Keratinocyte (primary cell): ENCODE results near the gene S1PR3. TPM values are rescaled to one million over a fixed set of nuclear protein-coding genes. Genes with fewer than 3 reads are reported as not detected.

Experiments used
- DNase-seq: peaks from one replicate; pipeline ENCODE4 v3.0.0-alpha.2; 2011; ENCODE audit warnings: low read depth, missing footprints, low spot score
- FAIRE-seq: peaks from 2 replicates; lab custom pipeline; 2011; peaks lifted over from hg19 to GRCh38; lab: Jason Lieb, UNC
- H2AFZ ChIP-seq: 2 replicates; pipeline ENCODE4 v1.6.0; 2012; ENCODE audit warnings: low read length, control low read depth, inconsistent platforms; ENCODE audit not compliant: control insufficient read depth
- H3K27ac ChIP-seq: 2 replicates; pipeline ENCODE4 v1.5.1; 2011; ENCODE audit warnings: low read length; ENCODE audit not compliant: control insufficient read depth, insufficient read depth
- H3K27me3 ChIP-seq: 3 replicates; pipeline ENCODE4 v1.6.0; 2011; ENCODE audit warnings: low read length; ENCODE audit not compliant: control insufficient read depth, insufficient read depth; ENCODE audit errors: extremely low read depth
- H3K36me3 ChIP-seq, 2 experiments: 2 replicates in 1 of 2; 3 replicates in 1 of 2; pipeline ENCODE4 v1.5.1; 2011; ENCODE audit warnings: low read length in 2 of 2, mild to moderate bottlenecking in 1 of 2; ENCODE audit not compliant: control insufficient read depth in 2 of 2, insufficient read depth in 2 of 2; ENCODE audit errors: extremely low read depth in 1 of 2
- H3K4me1 ChIP-seq: 3 replicates; pipeline ENCODE4 v1.5.1; 2011; ENCODE audit warnings: low read length; ENCODE audit not compliant: control insufficient read depth, insufficient read depth; ENCODE audit errors: extremely low read depth
- H3K4me2 ChIP-seq: 3 replicates; pipeline ENCODE4 v1.6.0; 2011; ENCODE audit warnings: low read depth, low read length; ENCODE audit not compliant: control insufficient read depth, insufficient read depth; ENCODE audit errors: extremely low read depth
- H3K4me3 ChIP-seq, 3 experiments: fragments of 200-600 bp in 1 of 3; sonication (generic) in 1 of 3; 2 replicates in 2 of 3; 3 replicates in 1 of 3; pipeline ENCODE4 v1.5.1; 2011 to 2016; ENCODE audit warnings: low read length in 3 of 3, mild to moderate bottlenecking in 3 of 3, control low read depth in 2 of 3, inconsistent platforms in 1 of 3, low read depth in 1 of 3, mixed read lengths in 1 of 3, mixed run types in 1 of 3, moderate library complexity in 1 of 3; ENCODE audit not compliant: control insufficient read depth in 2 of 3, insufficient read depth in 2 of 3; ENCODE audit errors: extremely low read depth in 1 of 3
- H3K79me2 ChIP-seq: 2 replicates; pipeline ENCODE4 v1.6.0; 2012; ENCODE audit warnings: low read length; ENCODE audit not compliant: control insufficient read depth, insufficient read depth
- H3K9ac ChIP-seq: 3 replicates; pipeline ENCODE4 v1.6.0; 2011; ENCODE audit warnings: low read length; ENCODE audit not compliant: control insufficient read depth, insufficient read depth; ENCODE audit errors: extremely low read depth
- H3K9me1 ChIP-seq: 3 replicates; pipeline ENCODE4 v1.6.0; 2011; ENCODE audit warnings: low read length; ENCODE audit not compliant: control insufficient read depth, insufficient read depth; ENCODE audit errors: extremely low read depth
- H3K9me3 ChIP-seq: 2 replicates; pipeline ENCODE4 v1.5.1; 2012; ENCODE audit warnings: low read depth, low read length; ENCODE audit not compliant: control insufficient read depth
- H4K20me1 ChIP-seq: 3 replicates; pipeline ENCODE4 v1.6.0; 2011; ENCODE audit warnings: low read length; ENCODE audit not compliant: control insufficient read depth, insufficient read depth; ENCODE audit errors: extremely low read depth
- CTCF ChIP-seq, 3 experiments: IDR thresholded peaks in 1 of 3; conservative IDR thresholded peaks in 1 of 3; optimal IDR thresholded peaks in 1 of 3; 2 replicates in 2 of 3; 3 replicates in 1 of 3; pipeline versions ENCODE3 to v1.5.1; 2011; ENCODE audit warnings: low read length in 3 of 3, mild to moderate bottlenecking in 3 of 3, moderate library complexity in 2 of 3, control low read depth in 1 of 3, inconsistent platforms in 1 of 3; ENCODE audit not compliant: insufficient read depth in 2 of 3; ENCODE audit errors: extremely low read depth in 1 of 3
- EZH2 ChIP-seq: IDR thresholded peaks from one replicate; pipeline ENCODE4 v1.6.1; 2012; ENCODE audit warnings: inconsistent platforms, mild to moderate bottlenecking, low read length, moderate library complexity
- dilution Hi-C: fragments of 300-500 bp; cut with MboI; formaldehyde crosslinking; loops from one replicate; pipeline ENCODE4 v1.7.0; 2020; ENCODE audit warnings: low sequenced_read_pairs; ENCODE audit not compliant: extremely low pct_ligation_motif_present
- polyA plus RNA-seq, 5 experiments: library from polyadenylated mRNA; depleted of rRNA in 3 of 5; stranded (reverse) in 3 of 5; stranded (forward) in 1 of 5; unstranded in 1 of 5; fragments of >200 nt; gene quantifications; 1 replicate in 1 of 5; 2 replicates in 3 of 5; 3 replicates in 1 of 5; pipeline versions ENCODE4 v1.2.1 to v1.2.3, GENCODE V29; 2011 to 2012; ENCODE audit warnings: missing spikeins in 2 of 5, low read depth in 1 of 5, low replicate concordance in 1 of 5

Gene S1PR3
- polyA plus RNA-seq, 1 donor (not counting 4 experiments of a cell fraction or from before 2014, with no cell fraction given) = 4.1 TPM

- H3K79me2 ChIP-seq = no peaks in the 10 kb centered on the region
- H3K4me2 ChIP-seq = no peak overlapping the region
- H2AFZ ChIP-seq = no peak overlapping the region
- dilution Hi-C loops = no loop called here
- FAIRE-seq (no peak), DNase-seq (no peak)
- H3K4me1 ChIP-seq = peaks cover 10% of the 10 kb centered on the region
- no peak for TF ChIP-seq CTCF (optimal IDR thresholded peaks at IDR 0.05 in 1 of 3, IDR thresholded peaks at IDR 0.05 in 1 of 3, conservative IDR thresholded peaks at IDR 0.05 in 1 of 3; ENCODE audit: extremely low read depth in 1 of 3, insufficient read depth in 2 of 3, low read length in 3 of 3)
- TF ChIP-seq EZH2 = no peak
- no peaks in the 10 kb centered on the region for H3K9me3 ChIP-seq
- H4K20me1 ChIP-seq = no peaks in the 10 kb centered on the region
- no peaks in the 10 kb centered on the region for H3K9me1 ChIP-seq
- H3K9ac ChIP-seq = no peak overlapping the region
- no peaks in the 10 kb centered on the region for H3K27me3 ChIP-seq
- H3K27ac ChIP-seq = no peak overlapping the region
- H3K36me3 ChIP-seq = no peaks in the 10 kb centered on the region
- H3K4me3 ChIP-seq = no peak overlapping the region
These were observed 5.7 kb upstream of the S1PR3 start for GRCh38 chr9:88985616-88986015.

DNA sequence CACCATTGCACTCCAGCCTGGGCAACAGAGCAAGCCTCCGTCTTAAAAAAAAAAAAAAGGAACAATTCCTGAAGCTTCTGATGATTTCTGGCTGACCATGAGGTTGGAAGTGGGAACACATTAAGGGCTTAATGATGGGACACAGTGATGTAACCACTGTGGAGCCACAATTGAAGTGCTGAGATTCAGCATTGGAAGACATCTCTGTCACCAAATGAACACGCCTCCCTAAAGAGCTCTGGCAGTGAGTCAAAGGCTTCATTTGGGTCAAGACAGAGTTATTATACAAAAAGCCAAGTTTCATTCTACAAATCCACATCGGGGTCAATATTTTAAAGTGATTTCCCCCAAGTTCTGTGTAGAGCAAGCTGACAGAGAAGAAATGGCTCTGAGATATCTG, 4.5 kb upstream of the S1PR3 start:
- Histone ChIP-seq H3K4me1 (peaks cover 10% of the 10 kb centered on the region), H3K27me3 (no peaks in the 10 kb centered on the region), H3K79me2 (no peaks in the 10 kb centered on the region), H4K20me1 (no peaks in the 10 kb centered on the region), H3K4me3 (no peak overlapping the region), H2AFZ (no peak overlapping the region), H3K9ac (no peak overlapping the region), H3K4me2 (no peak overlapping the region), H3K9me3 (no peaks in the 10 kb centered on the region), H3K36me3 (no peaks in the 10 kb centered on the region), H3K27ac (no peak overlapping the region), H3K9me1 (no peaks in the 10 kb centered on the region)
- dilution Hi-C loops = no loop called here
- TF ChIP-seq EZH2 (no peak), CTCF (optimal IDR thresholded peaks at IDR 0.05 in 1 of 3, IDR thresholded peaks at IDR 0.05 in 1 of 3, conservative IDR thresholded peaks at IDR 0.05 in 1 of 3; ENCODE audit: extremely low read depth in 1 of 3, insufficient read depth in 2 of 3, low read length in 3 of 3) (no peak)
- FAIRE-seq (no peak), DNase-seq (no peak)
